AG04450 (cell line): ENCODE results near the gene LETM1. TPM values are rescaled to one million over a fixed set of nuclear protein-coding genes. Genes with fewer than 3 reads are reported as not detected.

Experiments
- CTCF ChIA-PET: fragments of 300-600, 350-600 bp; formaldehyde crosslinking; extraction: SDS; loops from one replicate; lab custom pipeline; 2022; ENCODE audit warnings: antibody characterized with exemption, inconsistent platforms; lab: Charles Lee
- POLR2A ChIA-PET: fragments of 350-600 bp; formaldehyde crosslinking; extraction: SDS; loops from one replicate; lab custom pipeline; 2021; ENCODE audit warnings: antibody characterized with exemption, inconsistent platforms; lab: Yijun Ruan, JAX
- DNase-seq: peaks from one replicate; pipeline ENCODE4 v3.0.0-alpha.2; 2011; ENCODE audit warnings: low read depth, low spot score
- H3K27ac ChIP-seq: one replicate; pipeline ENCODE4 v1.5.1; 2012; ENCODE audit warnings: low read depth, low read length, control low read depth
- H3K27me3 ChIP-seq: one replicate; pipeline ENCODE4 v1.6.0; 2012; ENCODE audit warnings: low read length; ENCODE audit not compliant: control insufficient read depth, insufficient read depth
- H3K4me3 ChIP-seq: 2 replicates; pipeline ENCODE4 v1.5.1; 2011; ENCODE audit warnings: mild to moderate bottlenecking, low read depth, low read length, control low read depth
- H3K9me3 ChIP-seq: 2 replicates; pipeline ENCODE4 v1.5.1; 2012; ENCODE audit warnings: low read length; ENCODE audit not compliant: control insufficient read depth, insufficient read depth
- CTCF ChIP-seq: IDR thresholded peaks from 2 replicates; pipeline ENCODE4 v1.5.1; 2011; ENCODE audit warnings: low read depth, low read length, control low read depth, inconsistent platforms
- polyA plus RNA-seq: library from polyadenylated mRNA; depleted of rRNA; stranded (reverse); fragments of >200 nt; gene quantifications from 2 replicates; pipeline ENCODE4 v1.2.3, GENCODE V29; 2011

LETM1 gene
- polyA plus RNA-seq, 1 experiment: 11.9 TPM

- peaks cover 5% of the 10 kb centered on the region; the same call in 1 of the 2 replicates for H3K9me3 ChIP-seq
- DNase-seq: no peak
- POLR2A ChIA-PET: no interaction called here
- H3K27me3 ChIP-seq: peaks cover 23% of the 10 kb centered on the region
- no peak overlapping the region for H3K4me3 ChIP-seq
- TF ChIP-seq CTCF: no peak
- CTCF ChIA-PET: no interaction called here
- H3K27ac ChIP-seq: no peak overlapping the region
These were observed 68.4 kb downstream of the LETM1 start for GRCh38 chr4:1787411-1788077.

GRCh38 chr4:1786544-1787362, 69.2 kb downstream of the LETM1 start:
- Histone ChIP-seq H3K27me3 (peaks cover 17% of the 10 kb centered on the region), H3K4me3 (no peak overlapping the region), H3K9me3 (peaks cover under 1% of the 10 kb centered on the region; the same call in 1 of the 2 replicates), H3K27ac (no peak overlapping the region)
- DNase-seq: no peak
- ChIA-PET CTCF (interaction anchor here (0.9 kb wide), 1 partner anchor 12 kb away, joined by 3 read pairs; no protein-coding TSS in a partner anchor), POLR2A (no interaction called here)
- TF ChIP-seq CTCF: no peak

GRCh38 chr4:1785592-1785991, 70.4 kb downstream of the LETM1 start:
- Histone ChIP-seq H3K27me3 (peaks cover 16% of the 10 kb centered on the region), H3K27ac (no peak overlapping the region), H3K4me3 (no peak overlapping the region), H3K9me3 (no peaks in the 10 kb centered on the region; the same call in 1 of the 2 replicates)
- ChIA-PET CTCF (interaction anchor here (0.6 to 0.9 kb wide), 2 partner anchors 11 to 148 kb away, joined by 3 read pairs; no protein-coding TSS in a partner anchor), POLR2A (no interaction called here)
- TF ChIP-seq CTCF: no peak
- no peak for DNase-seq

- TF ChIP-seq CTCF: no peak
- no peak overlapping the region for H3K27ac ChIP-seq
- peaks cover 14% of the 10 kb centered on the region for H3K27me3 ChIP-seq
- no peak overlapping the region for H3K4me3 ChIP-seq
- no peak for DNase-seq
- ChIA-PET POLR2A (no interaction called here), CTCF (interaction anchor here (0.6 kb wide), 1 partner anchor 149 kb away, joined by 3 read pairs; no protein-coding TSS in a partner anchor)
- no peaks in the 10 kb centered on the region; the same call in 1 of the 2 replicates for H3K9me3 ChIP-seq
These were observed 71.0 kb downstream of the LETM1 start for GRCh38 chr4:1784789-1785591.
